ENCODE results near the gene OTULINL. TPM values are rescaled to one million over a fixed set of nuclear protein-coding genes. Genes with fewer than 3 reads are reported as not detected.

Gene OTULINL
- total and polyA plus RNA-seq, 2 donors (not counting 1 experiment from before 2014, with no cell fraction given), result 0.17 to 2.4 TPM

DNA sequence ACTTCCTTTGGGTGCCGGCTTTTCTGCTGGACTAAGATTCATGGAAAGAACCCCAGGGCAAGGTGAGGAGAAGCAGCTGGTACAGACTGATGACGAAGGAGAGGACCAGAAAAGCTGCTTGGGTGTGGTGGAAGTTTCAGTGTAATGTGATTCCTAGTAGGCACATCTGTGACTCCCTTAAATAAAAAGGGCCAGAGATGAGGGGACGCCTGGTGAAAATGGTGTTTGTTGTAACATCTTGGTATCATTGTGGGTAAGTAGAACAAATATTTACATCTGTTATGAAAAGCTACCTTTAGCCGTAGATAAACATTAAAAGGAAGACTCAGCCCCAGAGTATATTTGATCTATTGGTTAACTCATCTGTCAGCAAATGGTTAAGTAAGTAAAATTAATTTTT is 33.8 kb downstream of the OTULINL start:
- H3K4me3 ChIP-seq (replicated peaks in 1 of 4; ENCODE audit: control extremely low read depth in 1 of 4, insufficient read depth in 1 of 4, low read depth in 3 of 4, low read length in 4 of 4), result no peak overlapping the region
- H3K36me3 ChIP-seq (ENCODE audit: control insufficient read depth, insufficient read depth, low read length), result no peaks in the 10 kb centered on the region
- H2AFZ ChIP-seq (ENCODE audit: low read length), result no peak overlapping the region
- DNase-seq (ENCODE audit: low read depth in 2 of 2), result no peak
- no peaks in the 10 kb centered on the region for H3K79me2 ChIP-seq (ENCODE audit: control insufficient read depth, insufficient read depth, low read length)
- no peaks in the 10 kb centered on the region for H3K9me3 ChIP-seq (ENCODE audit: control insufficient read depth, insufficient read depth, low read depth, low read length)
- no peak for TF ChIP-seq EZH2 (IDR thresholded peaks at IDR 0.05; ENCODE audit: low read length, missing control alignments)
- TF ChIP-seq, protein P1, sequence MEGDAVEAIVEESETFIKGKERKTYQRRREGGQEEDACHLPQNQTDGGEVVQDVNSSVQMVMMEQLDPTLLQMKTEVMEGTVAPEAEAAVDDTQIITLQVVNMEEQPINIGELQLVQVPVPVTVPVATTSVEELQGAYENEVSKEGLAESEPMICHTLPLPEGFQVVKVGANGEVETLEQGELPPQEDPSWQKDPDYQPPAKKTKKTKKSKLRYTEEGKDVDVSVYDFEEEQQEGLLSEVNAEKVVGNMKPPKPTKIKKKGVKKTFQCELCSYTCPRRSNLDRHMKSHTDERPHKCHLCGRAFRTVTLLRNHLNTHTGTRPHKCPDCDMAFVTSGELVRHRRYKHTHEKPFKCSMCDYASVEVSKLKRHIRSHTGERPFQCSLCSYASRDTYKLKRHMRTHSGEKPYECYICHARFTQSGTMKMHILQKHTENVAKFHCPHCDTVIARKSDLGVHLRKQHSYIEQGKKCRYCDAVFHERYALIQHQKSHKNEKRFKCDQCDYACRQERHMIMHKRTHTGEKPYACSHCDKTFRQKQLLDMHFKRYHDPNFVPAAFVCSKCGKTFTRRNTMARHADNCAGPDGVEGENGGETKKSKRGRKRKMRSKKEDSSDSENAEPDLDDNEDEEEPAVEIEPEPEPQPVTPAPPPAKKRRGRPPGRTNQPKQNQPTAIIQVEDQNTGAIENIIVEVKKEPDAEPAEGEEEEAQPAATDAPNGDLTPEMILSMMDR (conservative IDR thresholded peaks at IDR 0.05 in 1 of 2, IDR thresholded peaks at IDR 0.05 in 1 of 2; ENCODE audit: low read depth in 1 of 2, low read length in 2 of 2), result no peak
- H3K27me3 ChIP-seq (ENCODE audit: control insufficient read depth, insufficient read depth, low read length), result no peaks in the 10 kb centered on the region
- H3K9ac ChIP-seq (ENCODE audit: insufficient read depth, low read length), result no peak overlapping the region
- H3K4me2 ChIP-seq (ENCODE audit: extremely low read depth, insufficient read depth, low read length), result no peak overlapping the region
- H3K4me1 ChIP-seq (ENCODE audit: control insufficient read depth, extremely low read depth, insufficient read depth, low read length), result no peaks in the 10 kb centered on the region
- no peaks in the 10 kb centered on the region for H4K20me1 ChIP-seq (ENCODE audit: control insufficient read depth, extremely low read depth, insufficient read depth, low read length)
- H3K27ac ChIP-seq (ENCODE audit: insufficient read depth, low read length), result no peak overlapping the region

DNA sequence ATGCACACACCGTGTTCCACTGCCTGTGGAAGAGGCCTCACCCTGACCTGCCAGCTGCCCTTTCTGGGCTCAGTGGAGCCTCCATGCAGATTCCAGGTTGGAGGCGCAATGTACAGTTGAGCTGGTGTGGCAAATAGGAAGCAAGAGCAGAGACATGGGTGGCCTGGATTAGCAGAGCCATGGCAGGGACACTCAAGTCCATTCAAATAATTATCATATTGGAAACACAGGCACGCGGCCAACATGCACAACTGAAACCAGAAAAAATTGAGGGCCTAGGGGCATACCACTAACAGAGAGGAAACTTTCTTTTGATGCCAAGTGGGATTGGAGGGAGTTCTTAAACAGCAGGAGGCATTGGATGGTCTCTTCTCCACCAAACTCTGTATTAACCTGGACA is 35.8 kb downstream of the OTULINL start:
- Histone ChIP-seq H3K79me2 (ENCODE audit: control insufficient read depth, insufficient read depth, low read length) (no peaks in the 10 kb centered on the region), H3K36me3 (ENCODE audit: control insufficient read depth, insufficient read depth, low read length) (no peaks in the 10 kb centered on the region), H3K9ac (ENCODE audit: insufficient read depth, low read length) (no peak overlapping the region), H4K20me1 (ENCODE audit: control insufficient read depth, extremely low read depth, insufficient read depth, low read length) (no peaks in the 10 kb centered on the region), H3K9me3 (ENCODE audit: control insufficient read depth, insufficient read depth, low read depth, low read length) (no peaks in the 10 kb centered on the region), H3K4me3 (replicated peaks in 1 of 4; ENCODE audit: control extremely low read depth in 1 of 4, insufficient read depth in 1 of 4, low read depth in 3 of 4, low read length in 4 of 4) (no peak overlapping the region), H2AFZ (ENCODE audit: low read length) (no peak overlapping the region), H3K27ac (ENCODE audit: insufficient read depth, low read length) (no peak overlapping the region), H3K4me1 (ENCODE audit: control insufficient read depth, extremely low read depth, insufficient read depth, low read length) (no peaks in the 10 kb centered on the region), H3K27me3 (ENCODE audit: control insufficient read depth, insufficient read depth, low read length) (no peaks in the 10 kb centered on the region), H3K4me2 (ENCODE audit: extremely low read depth, insufficient read depth, low read length) (no peak overlapping the region)
- DNase-seq (ENCODE audit: low read depth in 2 of 2), result no peak
- TF ChIP-seq, protein P1 (conservative IDR thresholded peaks at IDR 0.05 in 1 of 2, IDR thresholded peaks at IDR 0.05 in 1 of 2; ENCODE audit: low read depth in 1 of 2, low read length in 2 of 2), result no peak
- TF ChIP-seq EZH2 (IDR thresholded peaks at IDR 0.05; ENCODE audit: low read length, missing control alignments), result no peak

DNA sequence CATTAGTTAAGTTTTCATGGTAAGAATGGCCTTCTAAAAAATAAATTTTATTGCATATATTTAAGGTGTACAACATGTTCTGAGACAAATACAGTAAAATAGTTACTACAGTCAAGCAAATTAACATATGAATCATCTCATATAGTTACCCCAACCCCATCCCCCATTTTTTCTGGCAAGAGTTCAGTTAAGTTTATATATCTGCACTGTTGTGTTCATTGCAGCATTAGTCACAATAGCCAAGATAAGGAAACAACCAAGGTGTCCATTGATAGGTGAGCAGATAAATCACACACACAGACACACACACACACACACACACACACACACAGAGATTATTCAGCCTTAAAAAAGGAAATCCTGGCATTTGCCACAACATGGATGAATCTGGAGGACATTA is 45.7 kb downstream of the OTULINL start:
- Histone ChIP-seq H4K20me1 (ENCODE audit: control insufficient read depth, extremely low read depth, insufficient read depth, low read length) (no peaks in the 10 kb centered on the region), H3K27me3 (ENCODE audit: control insufficient read depth, insufficient read depth, low read length) (no peaks in the 10 kb centered on the region), H3K4me1 (ENCODE audit: control insufficient read depth, extremely low read depth, insufficient read depth, low read length) (no peaks in the 10 kb centered on the region), H3K4me3 (replicated peaks in 1 of 4; ENCODE audit: control extremely low read depth in 1 of 4, insufficient read depth in 1 of 4, low read depth in 3 of 4, low read length in 4 of 4) (no peak overlapping the region), H3K4me2 (ENCODE audit: extremely low read depth, insufficient read depth, low read length) (no peak overlapping the region), H3K27ac (ENCODE audit: insufficient read depth, low read length) (no peak overlapping the region), H3K9ac (ENCODE audit: insufficient read depth, low read length) (no peak overlapping the region), H3K79me2 (ENCODE audit: control insufficient read depth, insufficient read depth, low read length) (no peaks in the 10 kb centered on the region), H3K36me3 (ENCODE audit: control insufficient read depth, insufficient read depth, low read length) (no peaks in the 10 kb centered on the region), H2AFZ (ENCODE audit: low read length) (no peak overlapping the region), H3K9me3 (ENCODE audit: control insufficient read depth, insufficient read depth, low read depth, low read length) (no peaks in the 10 kb centered on the region)
- DNase-seq (ENCODE audit: low read depth in 2 of 2), result no peak
- TF ChIP-seq, protein P1 (conservative IDR thresholded peaks at IDR 0.05 in 1 of 2, IDR thresholded peaks at IDR 0.05 in 1 of 2; ENCODE audit: low read depth in 1 of 2, low read length in 2 of 2), result no peak
- no peak for TF ChIP-seq EZH2 (IDR thresholded peaks at IDR 0.05; ENCODE audit: low read length, missing control alignments)

Data from fibroblast of lung (primary cell).